ENCODE results near the gene PIGZ.

GRCh38 chr3:197014024-197014423 lies 45.4 kb upstream of the PIGZ start:
- TF ChIP-seq CTCF (conservative IDR thresholded peaks at IDR 0.05) (no peak), ZFX (IDR thresholded peaks at IDR 0.05) (no peak)

Measured in C4-2B (cell line).